Stimulated activated CD8-positive, alpha-beta memory T cell treated with anti-CD3 and anti-CD28 coated beads, Interleukin-15, amount 100 ng/mL, for 48 hours (primary cell): ENCODE measurements around the gene PTPRT.

Source experiments
- DNase-seq, 2 donors: peaks; one replicate each; pipeline ENCODE4 v3.0.0-alpha.2; 2020; ENCODE audit warnings: low read depth in 2 of 2

Gene PTPRT

DNA sequence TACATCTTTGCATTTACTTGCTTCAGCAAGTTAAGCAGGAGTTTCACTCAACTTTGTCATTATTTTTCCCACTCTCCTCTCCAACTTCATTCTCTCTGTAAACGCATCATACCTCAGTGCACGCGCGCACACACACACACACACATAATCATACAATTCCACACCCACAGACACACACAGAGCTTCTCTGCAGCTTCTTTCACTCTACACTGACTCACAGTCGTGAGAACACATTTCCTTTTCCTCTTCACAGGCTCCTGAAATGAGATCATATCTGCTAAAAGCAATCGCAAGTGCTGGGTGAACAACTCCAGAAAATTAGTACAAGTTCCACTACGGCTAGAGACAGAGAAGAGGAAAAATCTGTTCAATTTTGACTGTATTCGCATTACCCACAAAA is 215.4 kb downstream of the PTPRT start:
- DNase-seq, result no peak

DNA sequence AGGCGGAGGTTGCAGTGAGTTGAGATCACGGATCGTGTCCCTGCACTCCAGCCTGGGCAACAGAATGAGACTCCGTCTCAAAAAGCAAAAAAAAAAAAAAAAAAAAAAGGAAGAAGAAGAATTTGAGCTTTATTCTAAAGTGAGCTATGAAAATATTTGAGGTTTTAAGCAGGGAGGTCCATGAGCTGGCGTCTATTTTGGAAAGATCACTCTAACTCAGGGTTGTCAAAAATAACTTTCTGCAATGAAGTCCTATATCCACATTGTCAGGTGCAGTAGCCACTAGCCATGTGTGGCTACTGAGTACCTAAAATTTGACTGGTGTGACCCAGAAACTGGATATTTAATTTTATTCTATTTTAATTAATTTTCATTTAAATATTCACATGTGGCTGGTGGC is 217.1 kb downstream of the PTPRT start:
- no peak for DNase-seq

- DNase-seq, result no peak
Observed at GRCh38 chr20:42968746-42969145, 221.0 kb downstream of the PTPRT start.

DNA sequence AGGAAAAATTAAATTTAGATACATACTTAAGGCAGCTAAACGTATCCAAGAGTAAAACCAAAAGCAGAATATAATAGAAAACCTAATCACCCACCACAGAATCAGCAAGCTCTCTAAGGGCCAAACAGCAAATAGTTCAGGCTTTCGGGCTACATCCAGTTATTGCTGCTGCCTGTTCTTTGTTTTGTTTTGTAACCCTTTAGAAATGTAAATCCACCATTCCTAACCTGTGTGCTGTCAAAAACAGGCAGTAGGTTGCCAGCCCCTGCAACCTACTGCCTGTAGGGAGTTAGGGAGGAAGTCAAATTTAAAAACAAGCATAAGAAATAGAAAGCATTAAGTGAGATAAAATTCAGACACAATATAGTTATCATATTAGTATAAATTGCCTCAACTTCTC is 225.9 kb downstream of the PTPRT start:
- no peak for DNase-seq

GRCh38 chr20:42961771-42962170 is 227.9 kb downstream of the PTPRT start:
- DNase-seq, result no peak

DNA sequence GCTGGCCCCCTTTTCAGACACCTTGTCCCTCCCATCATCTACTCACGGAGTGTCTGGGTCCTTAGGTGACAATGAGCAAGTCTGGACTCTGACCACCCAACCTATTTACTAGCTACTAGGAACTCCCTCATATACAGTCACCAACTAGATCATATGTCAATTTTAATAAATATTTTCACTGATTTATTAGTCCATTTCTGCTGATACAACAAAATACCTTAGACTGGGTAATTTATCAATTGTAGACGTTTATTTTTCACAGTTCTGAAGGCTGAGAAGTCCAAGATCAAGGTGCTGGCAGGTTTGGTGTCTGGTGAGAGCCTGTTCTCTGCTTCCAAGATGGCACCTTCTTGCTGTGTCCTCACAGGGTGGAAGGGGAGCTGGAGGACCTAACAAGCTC is 229.7 kb downstream of the PTPRT start:
- no peak for DNase-seq

GRCh38 chr20:42958367-42959069 is 231.2 kb downstream of the PTPRT start:
- no peak for DNase-seq

GRCh38 chr20:42957704-42958095 is 232.0 kb downstream of the PTPRT start:
- no peak for DNase-seq

GRCh38 chr20:42957018-42957703 is 232.5 kb downstream of the PTPRT start:
- no peak for DNase-seq

- no peak for DNase-seq
Observed at GRCh38 chr20:42955713-42956112, 234.0 kb downstream of the PTPRT start.

- no peak for DNase-seq
Observed at GRCh38 chr20:42954951-42955350, 234.8 kb downstream of the PTPRT start.

DNA sequence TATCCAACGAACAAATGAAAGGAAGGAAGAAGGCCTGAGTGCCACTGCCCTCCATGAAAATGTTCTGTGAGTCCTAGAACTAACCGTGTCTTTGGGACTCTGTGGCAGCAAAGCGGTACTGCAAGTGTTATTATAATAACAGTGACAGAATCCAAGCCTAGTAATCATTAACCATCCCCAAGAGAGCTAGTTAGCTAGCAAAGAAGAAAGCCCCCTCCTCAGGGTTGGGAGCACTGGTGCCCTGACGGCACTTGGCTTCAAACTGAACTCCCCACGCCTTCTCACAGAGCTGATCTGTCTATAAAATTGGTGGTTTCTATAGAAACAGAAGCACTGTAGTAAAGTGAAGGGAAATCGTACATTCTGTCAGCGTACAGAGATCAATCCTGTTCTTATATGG is 239.8 kb downstream of the PTPRT start:
- DNase-seq, result no peak

- DNase-seq, result no peak
Observed at GRCh38 chr20:42945234-42945994, 244.3 kb downstream of the PTPRT start.

DNA sequence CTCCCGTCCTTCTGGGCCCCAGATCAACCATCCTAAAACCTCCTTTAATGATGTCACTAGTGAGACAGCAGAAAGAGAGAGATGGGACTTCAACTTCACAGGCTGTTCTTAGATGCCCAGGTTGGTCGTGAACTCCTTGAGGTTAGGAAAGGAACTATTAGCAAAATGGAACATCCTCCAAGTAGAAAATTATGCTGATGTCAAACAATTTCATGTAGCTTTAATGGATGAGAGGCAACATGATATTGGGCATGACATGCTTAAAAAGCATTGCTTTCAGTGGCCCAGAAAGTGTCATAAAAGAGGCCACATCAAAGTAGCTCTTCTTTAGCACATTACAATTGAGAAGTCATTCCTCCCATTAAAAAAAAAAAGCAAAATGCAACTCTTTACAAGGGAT is 248.1 kb downstream of the PTPRT start:
- DNase-seq, result no peak

GRCh38 chr20:42938441-42939205 is 251.1 kb downstream of the PTPRT start:
- no peak for DNase-seq

DNA sequence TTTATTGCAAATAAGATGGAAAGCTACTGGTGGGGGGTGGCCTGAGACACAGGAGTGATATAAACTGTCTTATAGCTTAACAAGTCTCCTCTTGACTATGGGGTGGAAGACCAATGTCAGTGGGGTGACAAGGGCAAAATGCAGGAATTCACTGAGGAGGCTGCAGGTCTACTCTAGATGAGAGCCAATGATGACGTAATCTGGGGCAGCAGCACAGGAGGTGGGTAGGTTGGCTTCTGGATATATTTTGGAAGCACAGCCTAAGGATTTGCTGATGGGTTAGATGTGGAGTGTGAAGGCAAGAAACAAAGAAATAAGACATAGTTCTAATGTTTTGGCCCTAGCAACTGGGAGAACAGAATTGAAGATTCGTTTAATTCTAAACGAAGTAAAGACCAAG is 253.2 kb downstream of the PTPRT start:
- no peak for DNase-seq

GRCh38 chr20:42924215-42924614 is 265.5 kb downstream of the PTPRT start:
- no peak for DNase-seq

DNA sequence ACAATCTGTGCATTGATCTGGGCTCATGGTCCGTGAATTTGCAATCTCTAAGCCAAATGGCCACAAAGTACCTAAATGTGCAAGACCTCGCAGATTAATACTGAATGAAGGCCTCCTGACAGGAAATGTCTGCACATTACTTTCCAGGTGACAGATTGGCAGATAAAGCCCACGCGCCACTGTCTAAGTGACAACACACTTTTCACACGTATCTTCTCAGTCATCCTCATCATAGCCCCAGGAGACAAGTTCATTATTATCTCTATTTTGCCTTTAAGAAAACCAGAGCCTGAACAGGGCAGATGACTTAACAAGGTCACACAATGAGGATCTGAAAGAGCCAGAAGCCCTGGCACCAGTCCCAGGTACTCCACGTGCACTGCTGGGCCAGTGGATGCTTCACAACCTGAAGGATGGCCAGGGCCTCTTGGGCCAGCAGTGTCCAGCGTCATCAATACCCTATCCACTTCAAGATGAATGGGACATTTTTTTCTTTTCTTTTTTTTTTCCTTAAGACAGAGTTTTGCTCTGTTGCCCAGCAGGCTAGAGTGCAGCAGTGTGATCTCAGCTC is 266.3 kb downstream of the PTPRT start:
- DNase-seq, result no peak

- DNase-seq, result no peak
Observed at GRCh38 chr20:42920776-42921175, 268.9 kb downstream of the PTPRT start.

GRCh38 chr20:42919316-42919715 is 270.4 kb downstream of the PTPRT start:
- DNase-seq, result no peak

- no peak for DNase-seq
Observed at GRCh38 chr20:42915081-42915480, 274.6 kb downstream of the PTPRT start.

GRCh38 chr20:42914302-42914701 is 275.4 kb downstream of the PTPRT start:
- DNase-seq, result no peak
